Erythroblast (primary cell): Measurements from ENCODE around the gene EFCC1.

Experiments used
- GATA1 ChIP-seq: IDR thresholded peaks from 2 replicates; pipeline ENCODE4 v1.6.1; 2011; ENCODE audit warnings: low read depth, mild to moderate bottlenecking, control low read depth, low read length, moderate library complexity
- POLR2A ChIP-seq: IDR thresholded peaks from 2 replicates; pipeline ENCODE4 v1.6.1; 2011; ENCODE audit warnings: mild to moderate bottlenecking, low read length

GRCh38 chr3:129027544-129027880 lies 26.4 kb downstream of the EFCC1 start:
- TF ChIP-seq POLR2A (no peak), GATA1 (no peak)
